Right hindlimb (tissue), 1 donor: ENCODE data around the gene RBMY1B.
"Not testable (repeated sequence)": the region's sequence is repeated elsewhere in the genome, so short reads cannot be mapped to it uniquely, and the experiment has no call there.

Experiments used
- DNase-seq: peaks from one replicate; pipeline ENCODE4 v3.0.0-alpha.2; 2018

The RBMY1B gene

GRCh38 chrY:21511038-21511437 lies at the start of gene RBMY1B:
TSS of gene RBMY1B (plus strand) at chrY:21511338. CDS start at chrY:21513351, 2,013 bp downstream.
- not testable (repeated sequence) for DNase-seq

GRCh38 chrY:21462915-21463314 lies 48.2 kb upstream of the RBMY1B start:
- not testable (repeated sequence) for DNase-seq

GRCh38 chrY:21482967-21483366 lies 28.2 kb upstream of the RBMY1B start:
- no peak for DNase-seq

GRCh38 chrY:21534579-21534978 lies 23.4 kb downstream of the RBMY1B start, which contains the start of gene RBMY1A1:
TSS of gene RBMY1A1 (plus strand) at chrY:21534879. CDS start at chrY:21536892, 2,013 bp downstream.
- DNase-seq, result not testable (repeated sequence)

- DNase-seq, result not testable (repeated sequence)
Measured at GRCh38 chrY:21559316-21559984, 48.3 kb downstream of the RBMY1B start.
